ENCODE measurements around the gene PGRMC1. TPM values are rescaled to one million over a fixed set of nuclear protein-coding genes. Genes with fewer than 3 reads are reported as not detected.
"Not testable (repeated sequence)": the region's sequence is repeated elsewhere in the genome, so short reads cannot be mapped to it uniquely, and the experiment has no call there.

The PGRMC1 gene
- total and polyA plus RNA-seq, 12 donors = 82.8 to 745 (median 249) TPM

DNA sequence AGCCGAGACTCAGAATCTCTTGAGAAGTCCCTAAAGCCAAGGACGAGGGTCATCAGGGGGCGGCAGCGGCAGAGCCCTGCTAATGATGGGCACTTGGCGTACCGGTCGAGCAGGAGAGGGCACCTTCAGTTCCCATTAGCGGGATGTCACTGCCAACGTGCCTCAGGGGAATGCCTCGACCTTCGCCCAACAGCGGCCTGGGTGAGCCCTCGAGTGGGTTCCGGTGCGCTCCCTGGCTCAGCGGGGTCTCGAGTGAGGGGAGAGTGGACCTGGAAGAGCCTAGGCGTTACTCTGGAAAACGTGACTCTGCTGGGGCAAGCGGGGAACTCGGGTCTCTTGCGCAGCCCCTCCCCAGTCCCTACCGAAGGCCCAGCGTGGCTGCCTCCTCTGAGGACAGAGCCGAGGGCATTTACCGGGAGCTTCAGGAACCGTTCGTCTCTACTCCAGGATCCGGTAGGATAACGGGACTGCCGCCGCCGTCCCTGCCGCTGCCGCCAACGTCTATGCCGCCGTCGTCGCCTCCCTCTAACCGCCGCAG, 36.9 kb downstream of the PGRMC1 start:
- no peak for TF ChIP-seq POLR2A (IDR thresholded peaks at IDR 0.05)
- TF ChIP-seq, protein P1, sequence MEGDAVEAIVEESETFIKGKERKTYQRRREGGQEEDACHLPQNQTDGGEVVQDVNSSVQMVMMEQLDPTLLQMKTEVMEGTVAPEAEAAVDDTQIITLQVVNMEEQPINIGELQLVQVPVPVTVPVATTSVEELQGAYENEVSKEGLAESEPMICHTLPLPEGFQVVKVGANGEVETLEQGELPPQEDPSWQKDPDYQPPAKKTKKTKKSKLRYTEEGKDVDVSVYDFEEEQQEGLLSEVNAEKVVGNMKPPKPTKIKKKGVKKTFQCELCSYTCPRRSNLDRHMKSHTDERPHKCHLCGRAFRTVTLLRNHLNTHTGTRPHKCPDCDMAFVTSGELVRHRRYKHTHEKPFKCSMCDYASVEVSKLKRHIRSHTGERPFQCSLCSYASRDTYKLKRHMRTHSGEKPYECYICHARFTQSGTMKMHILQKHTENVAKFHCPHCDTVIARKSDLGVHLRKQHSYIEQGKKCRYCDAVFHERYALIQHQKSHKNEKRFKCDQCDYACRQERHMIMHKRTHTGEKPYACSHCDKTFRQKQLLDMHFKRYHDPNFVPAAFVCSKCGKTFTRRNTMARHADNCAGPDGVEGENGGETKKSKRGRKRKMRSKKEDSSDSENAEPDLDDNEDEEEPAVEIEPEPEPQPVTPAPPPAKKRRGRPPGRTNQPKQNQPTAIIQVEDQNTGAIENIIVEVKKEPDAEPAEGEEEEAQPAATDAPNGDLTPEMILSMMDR (IDR thresholded peaks at IDR 0.05) = no peak
- intact Hi-C loops (cut with DNase I) = no loop called here
- no peak for DNase-seq
- Histone ChIP-seq H3K27me3 (peaks cover 21% of the 10 kb centered on the region), H3K4me1 (replicated peaks in 1 of 2) (no peaks in the 10 kb centered on the region), H3K27ac (no peak overlapping the region), H3K36me3 (replicated peaks in 1 of 2) (no peaks in the 10 kb centered on the region), H3K9me3 (replicated peaks in 1 of 3) (no peaks in the 10 kb centered on the region), H3K4me3 (peak overlapping the region in 1 of 4 donors; percentile 18)
- 45 to 73% (median 65%) methylated on average over 2 to 42 of the region's 42 CpGs for WGBS, 4 donors

DNA sequence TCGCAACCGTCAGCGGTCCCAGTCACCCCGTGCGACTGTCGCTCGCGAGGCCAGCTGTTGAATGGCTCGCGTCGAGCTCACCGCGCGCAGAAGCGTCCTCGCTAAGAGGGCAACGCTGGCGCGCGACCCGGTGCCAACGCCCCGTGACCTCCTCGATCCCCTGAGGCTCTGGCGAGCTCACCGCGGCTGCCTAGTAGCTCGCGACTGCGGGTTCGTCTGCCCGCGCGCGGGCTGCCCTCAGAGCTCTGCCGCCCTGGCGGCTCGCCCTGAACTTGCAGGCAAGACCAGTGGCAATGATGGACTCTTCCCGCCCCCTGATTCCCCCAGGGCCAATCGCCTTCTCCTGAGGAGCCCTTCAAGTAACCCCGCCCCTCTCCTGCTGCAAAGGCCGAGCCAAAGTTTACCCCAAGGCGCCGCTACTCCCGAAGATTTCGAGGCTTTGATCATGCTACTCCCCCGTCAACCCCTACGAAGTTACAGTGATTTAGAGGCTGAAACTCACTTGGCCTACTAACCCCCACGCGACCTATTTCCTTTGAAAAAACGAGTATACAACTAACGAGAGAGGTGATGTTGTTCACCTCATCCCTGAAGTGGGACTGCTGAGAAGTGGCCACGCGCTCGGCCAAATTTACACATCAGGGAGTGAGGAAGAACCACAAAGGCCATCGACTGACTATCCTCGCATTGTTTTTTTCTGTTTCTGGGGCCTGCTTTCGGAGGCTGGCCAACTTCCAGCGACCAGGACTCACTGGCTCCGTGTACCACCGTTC, 37.5 kb downstream of the PGRMC1 start:
- no peaks in the 10 kb centered on the region for H3K9me3 ChIP-seq (replicated peaks in 1 of 3)
- 10 to 53% (median 33%) methylated on average over 24 to 61 of the region's 61 CpGs; no CpG with 5 or more reads in 1 of the 4 donors for WGBS, 4 donors
- no peaks in the 10 kb centered on the region for H3K4me1 ChIP-seq (replicated peaks in 1 of 2)
- H3K36me3 ChIP-seq (replicated peaks in 1 of 2) = no peaks in the 10 kb centered on the region
- TF ChIP-seq POLR2A (IDR thresholded peaks at IDR 0.05) = no peak
- TF ChIP-seq, protein P1 (IDR thresholded peaks at IDR 0.05) = peak in 2 of 6 experiments; percentile 17 to 30
- H3K27me3 ChIP-seq = peaks cover 18% of the 10 kb centered on the region
- H3K27ac ChIP-seq = no peak overlapping the region
- intact Hi-C loops (cut with DNase I) = no loop called here
- peak in 6 of 7 donors; percentile 18 to 30 (median 25) for DNase-seq
- peak overlapping the region in 1 of 4 donors; percentile 18 for H3K4me3 ChIP-seq

DNA sequence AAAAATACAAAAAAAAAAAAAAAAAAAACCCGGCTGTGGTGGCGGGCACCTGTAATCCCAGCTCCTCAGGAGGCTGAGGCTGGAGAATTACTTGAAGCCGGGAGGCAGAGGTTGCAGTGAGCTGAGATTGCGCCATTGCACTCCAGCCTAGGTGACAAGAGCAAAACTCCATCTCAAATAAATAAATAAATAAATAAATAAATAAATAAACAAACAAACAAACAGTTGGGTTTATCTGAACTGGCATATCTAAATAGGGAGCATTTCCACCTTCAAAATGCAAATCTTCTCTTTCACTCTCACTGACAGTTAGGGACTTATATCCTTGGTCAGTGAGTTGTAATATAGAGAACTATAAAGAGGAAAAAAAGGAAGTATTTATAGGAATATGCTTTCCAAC, 46.3 kb downstream of the PGRMC1 start:
- H3K4me3 ChIP-seq = not testable (repeated sequence)
- WGBS, 4 donors = 80 to 90% (median 89%) methylated on average over 4 of the region's 4 CpGs

DNA sequence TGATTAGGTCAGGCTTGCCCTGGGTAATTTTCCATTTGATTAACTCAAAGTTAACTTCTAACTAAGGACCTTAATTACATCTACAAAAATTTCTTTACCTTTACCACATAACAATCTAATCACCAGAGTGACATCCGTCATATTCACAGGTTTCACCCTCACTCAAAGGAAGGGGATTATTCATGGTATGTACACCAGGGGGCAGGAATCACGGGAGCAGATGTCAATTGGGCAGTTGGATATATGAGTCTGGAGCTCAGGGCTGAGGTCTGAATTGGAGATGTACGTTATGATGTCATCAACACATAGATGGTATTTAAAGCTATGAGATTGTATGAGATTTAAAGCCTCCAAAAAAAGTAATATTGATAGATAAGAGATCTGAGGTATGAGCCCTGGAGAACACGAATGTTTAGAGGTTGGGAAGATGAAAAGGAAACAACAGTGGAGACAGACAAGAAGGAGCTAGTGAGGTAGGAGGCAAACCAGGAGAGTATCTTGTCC, 52.9 kb downstream of the PGRMC1 start:
- Histone ChIP-seq H3K27ac (no peak overlapping the region), H3K27me3 (no peaks in the 10 kb centered on the region), H3K36me3 (replicated peaks in 1 of 2) (no peaks in the 10 kb centered on the region), H3K4me1 (replicated peaks in 1 of 2) (no peaks in the 10 kb centered on the region), H3K4me3 (no peak overlapping the region), H3K9me3 (replicated peaks in 1 of 3) (no peaks in the 10 kb centered on the region)
- 61 to 75% (median 65%) methylated on average over 4 of the region's 4 CpGs for WGBS, 4 donors
- intact Hi-C loops (cut with DNase I) = no loop called here
- DNase-seq = no peak
- TF ChIP-seq, protein P1 (IDR thresholded peaks at IDR 0.05) = no peak
- no peak for TF ChIP-seq POLR2A (IDR thresholded peaks at IDR 0.05)

More for the DNA sequence above, 46.3 kb downstream of the PGRMC1 start:
- H3K27ac ChIP-seq; H3K36me3 ChIP-seq (replicated peaks in 1 of 2); intact Hi-C loops (cut with DNase I); H3K4me1 ChIP-seq (replicated peaks in 1 of 2); DNase-seq; H3K27me3 ChIP-seq; H3K9me3 ChIP-seq (replicated peaks in 1 of 3): not testable (repeated sequence)

Measured in adrenal gland (tissue), 12 donors.